Astrocyte of the cerebellum (primary cell): ENCODE data around the gene MBL2.

Source experiments
- DNase-seq: peaks from one replicate; pipeline ENCODE4 v3.0.0-alpha.2; 2011; ENCODE audit warnings: low read depth
- H3K4me3 ChIP-seq: 2 replicates; pipeline ENCODE4 v1.5.1; 2011; ENCODE audit warnings: mild to moderate bottlenecking, low read depth, low read length, moderate library complexity
- CTCF ChIP-seq: IDR thresholded peaks from 2 replicates; pipeline ENCODE4 v1.5.1; 2012; ENCODE audit warnings: low read length, low read depth, moderate library complexity, mild to moderate bottlenecking; ENCODE audit errors: missing control alignments
- in situ Hi-C: cut with HindIII; loops from 2 replicates; pipeline ENCODE4 v1.10.0; 2017; ENCODE audit warnings: low sequenced_read_pairs

MBL2 gene

GRCh38 chr10:52739380-52740154 lies 33.0 kb downstream of the MBL2 start:
- no peak overlapping the region for H3K4me3 ChIP-seq
- in situ Hi-C loops, result no loop called here
- no peak for TF ChIP-seq CTCF
- DNase-seq, result no peak

- in situ Hi-C loops, result no loop called here
- TF ChIP-seq CTCF, result no peak
- no peak overlapping the region for H3K4me3 ChIP-seq
- no peak for DNase-seq
These were observed 33.6 kb downstream of the MBL2 start for GRCh38 chr10:52738951-52739350.

- TF ChIP-seq CTCF, result peak; percentile 31
- H3K4me3 ChIP-seq, result no peak overlapping the region
- in situ Hi-C loops, result no loop called here
- peak; percentile 9 for DNase-seq
These were observed 43.1 kb downstream of the MBL2 start for GRCh38 chr10:52729271-52730104.

- DNase-seq, result no peak
- in situ Hi-C loops, result no loop called here
- H3K4me3 ChIP-seq, result no peak overlapping the region
- no peak for TF ChIP-seq CTCF
These were observed 52.6 kb downstream of the MBL2 start for GRCh38 chr10:52720018-52720417.
